GM12801 (cell line): Measurements from ENCODE around the gene PGLYRP1.

Experiments
- CTCF ChIP-seq: IDR thresholded peaks from one replicate; pipeline ENCODE4 v1.5.1; 2011; ENCODE audit warnings: control low read depth; ENCODE audit not compliant: insufficient read length; ENCODE audit errors: extremely low read depth

The PGLYRP1 gene

GRCh38 chr19:46040952-46041500 lies 18.2 kb upstream of the PGLYRP1 start, which contains the start of gene IGFL4:
IGFL4 (minus strand) TSS chr19:46041002; CDS start chr19:46040962, 40 bp downstream.
- no peak for TF ChIP-seq CTCF

GRCh38 chr19:46040125-46040524 lies 17.3 kb upstream of the PGLYRP1 start:
- no peak for TF ChIP-seq CTCF

DNA sequence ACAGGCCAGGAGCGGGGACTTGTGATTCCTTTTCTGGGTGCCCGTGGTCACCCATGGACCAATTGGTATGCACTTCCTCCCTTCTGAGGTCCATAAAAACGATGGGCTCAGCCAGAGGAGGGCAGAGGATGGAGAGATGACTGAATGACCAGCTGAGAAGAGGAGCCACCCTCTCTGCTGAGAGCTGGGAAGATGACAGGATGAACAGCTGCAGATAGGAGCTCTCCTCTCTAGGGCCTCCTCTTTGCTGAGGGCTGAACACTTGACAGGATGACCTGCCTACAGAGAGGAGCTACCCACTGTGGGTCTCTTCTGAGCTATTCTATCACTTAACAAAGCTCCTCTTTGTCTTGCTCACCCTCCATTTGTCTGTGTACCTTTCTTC lies 13.9 kb upstream of the PGLYRP1 start:
- TF ChIP-seq CTCF: no peak

DNA sequence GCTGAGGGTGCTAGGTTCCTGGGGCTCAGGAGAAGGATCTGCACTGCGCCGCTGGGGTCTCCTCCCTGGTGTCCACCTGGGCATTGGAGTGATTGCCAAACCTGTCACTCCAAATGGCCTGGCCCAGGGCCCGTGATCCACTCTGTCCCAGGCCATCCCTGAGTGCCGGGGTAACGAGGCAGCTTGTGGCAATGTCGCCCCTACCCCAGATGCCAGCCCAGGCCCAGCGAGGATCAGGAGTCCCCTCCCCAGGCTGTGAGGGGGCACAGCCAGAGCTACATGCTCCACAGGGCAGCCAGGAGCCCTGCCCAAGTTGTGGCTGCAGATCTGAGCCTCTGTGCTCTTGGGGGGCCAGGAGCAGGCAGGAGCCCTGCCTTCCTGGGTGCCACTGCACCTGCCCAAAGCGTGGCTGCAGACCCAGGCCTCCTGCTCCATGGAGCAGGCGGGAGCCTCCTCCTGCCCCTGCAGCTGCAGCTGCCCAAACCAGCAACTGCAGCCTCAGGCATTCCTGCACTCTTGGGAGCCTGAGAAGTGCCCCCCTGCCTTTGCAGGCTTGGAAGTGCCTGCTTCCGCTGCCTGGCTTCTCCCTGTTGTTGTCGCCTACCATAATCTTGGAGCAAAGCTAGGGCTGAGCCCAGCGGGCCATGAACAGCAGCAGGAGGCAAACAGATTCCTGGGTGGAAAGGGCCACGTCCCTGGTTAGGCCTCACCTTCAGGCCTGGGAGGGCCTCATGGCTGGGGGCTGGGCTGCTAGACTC lies 13.3 kb upstream of the PGLYRP1 start:
- no peak for TF ChIP-seq CTCF

GRCh38 chr19:46035546-46035945 lies 12.7 kb upstream of the PGLYRP1 start:
- no peak for TF ChIP-seq CTCF

DNA sequence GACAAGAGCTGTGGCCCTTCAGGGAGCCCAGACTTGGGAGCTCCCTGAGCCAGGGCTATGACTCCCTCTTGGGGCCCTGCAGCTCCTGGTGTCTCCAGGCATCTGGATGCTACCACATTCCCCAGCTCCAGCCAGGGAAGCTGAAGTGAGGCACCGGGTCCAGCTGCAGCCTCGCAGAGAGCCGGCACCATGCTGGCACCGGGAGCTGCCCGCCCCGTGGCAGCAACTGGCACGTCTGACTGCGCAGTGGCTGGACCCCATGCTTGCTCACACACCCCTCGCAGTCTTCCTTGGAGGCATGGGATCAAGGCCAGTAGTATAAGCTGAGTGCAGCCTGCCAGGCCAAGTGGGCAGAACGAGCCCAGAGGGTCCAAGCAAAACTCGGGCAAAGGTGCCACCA lies 10.5 kb upstream of the PGLYRP1 start:
- no peak for TF ChIP-seq CTCF

DNA sequence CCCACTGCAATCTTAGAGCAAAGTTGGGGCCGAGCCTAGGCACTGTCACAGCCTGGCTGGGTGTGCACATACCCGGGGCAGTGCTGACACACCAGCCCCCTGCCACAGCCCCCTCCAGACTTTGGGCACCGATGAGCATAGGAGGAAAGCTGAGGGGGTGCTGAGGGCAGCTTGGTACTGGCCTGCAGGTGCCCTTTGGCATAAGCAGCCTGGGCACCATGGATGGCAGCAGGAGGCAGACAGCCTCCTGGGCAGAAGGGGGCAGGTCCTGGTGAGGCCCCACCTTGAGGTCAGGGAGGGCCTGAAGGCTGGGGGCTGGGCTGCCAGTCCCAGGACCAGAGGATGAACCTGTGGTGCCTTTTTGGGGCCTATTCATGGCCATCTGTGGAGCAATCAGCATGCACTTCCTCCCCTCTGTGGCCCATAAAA lies 9.8 kb upstream of the PGLYRP1 start:
- no peak for TF ChIP-seq CTCF
